GM12801 (cell line): Measurements from ENCODE around the gene IL1F10.

ENCODE experiments used
- CTCF ChIP-seq: IDR thresholded peaks from one replicate; pipeline ENCODE4 v1.5.1; 2011; ENCODE audit warnings: control low read depth; ENCODE audit not compliant: insufficient read length; ENCODE audit errors: extremely low read depth

Gene IL1F10

GRCh38 chr2:113116100-113116958, 48.6 kb downstream of the IL1F10 start:
- TF ChIP-seq CTCF, result no peak

GRCh38 chr2:113117541-113118262, 49.9 kb downstream of the IL1F10 start:
- no peak for TF ChIP-seq CTCF

- TF ChIP-seq CTCF, result no peak
Measured at GRCh38 chr2:113118263-113118657, 50.5 kb downstream of the IL1F10 start.

GRCh38 chr2:113119111-113119510, 51.3 kb downstream of the IL1F10 start:
- TF ChIP-seq CTCF, result no peak

GRCh38 chr2:113120861-113121260, 53.1 kb downstream of the IL1F10 start:
- TF ChIP-seq CTCF, result no peak

GRCh38 chr2:113122364-113122763, 54.6 kb downstream of the IL1F10 start:
- TF ChIP-seq CTCF, result no peak

GRCh38 chr2:113123726-113124125, 56.0 kb downstream of the IL1F10 start:
- TF ChIP-seq CTCF, result no peak
